Fibroblast of skin of right biceps (primary cell): ENCODE measurements around the gene ASAP3.
"Not testable (repeated sequence)": the region's sequence is repeated elsewhere in the genome, so short reads cannot be mapped to it uniquely, and the experiment has no call there.

Source experiments
- DNase-seq: peaks from one replicate; pipeline ENCODE4 v3.0.0-alpha.2; 2013

ASAP3 gene

DNA sequence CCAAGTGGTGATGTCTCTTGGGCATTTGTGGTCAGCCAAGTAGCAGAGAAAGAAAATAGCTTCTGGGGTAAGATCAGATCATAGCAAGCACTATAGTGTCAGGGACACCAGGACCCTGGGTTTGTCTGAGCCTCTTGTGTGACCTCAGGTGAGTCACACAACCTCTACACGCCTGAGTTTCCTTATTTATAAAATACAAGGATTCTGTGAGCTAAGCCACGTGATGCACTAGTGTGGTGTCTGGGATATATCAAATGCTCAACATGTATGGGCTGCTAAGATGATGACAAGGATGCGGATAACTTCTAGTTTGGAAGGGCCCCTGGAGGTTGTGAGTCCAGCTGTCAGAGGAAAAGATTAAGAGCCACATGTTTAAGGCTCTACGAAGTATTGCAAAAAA, 89.8 kb downstream of the ASAP3 start:
- DNase-seq, result peak; percentile 88

DNA sequence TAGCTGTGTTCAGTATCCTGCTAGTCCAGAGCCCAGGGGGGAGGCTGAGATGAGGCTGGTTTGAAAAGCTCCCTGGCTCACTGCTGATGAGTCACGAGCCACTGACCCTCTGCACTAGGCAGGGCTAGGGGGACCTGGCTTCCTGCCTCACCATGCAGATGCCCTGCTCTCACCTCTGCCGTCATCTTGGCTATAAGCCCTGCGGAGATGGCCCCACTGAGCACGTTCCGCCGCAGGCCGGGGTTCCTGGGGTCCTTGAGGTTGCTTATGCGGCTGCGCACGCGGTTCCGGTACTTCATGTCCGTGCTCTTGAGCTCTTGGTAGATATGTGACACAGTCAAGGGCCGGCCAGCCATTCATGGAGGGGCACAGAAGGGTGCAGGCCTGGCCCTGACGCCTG, 90.3 kb downstream of the ASAP3 start:
- peak; percentile 76 for DNase-seq

DNA sequence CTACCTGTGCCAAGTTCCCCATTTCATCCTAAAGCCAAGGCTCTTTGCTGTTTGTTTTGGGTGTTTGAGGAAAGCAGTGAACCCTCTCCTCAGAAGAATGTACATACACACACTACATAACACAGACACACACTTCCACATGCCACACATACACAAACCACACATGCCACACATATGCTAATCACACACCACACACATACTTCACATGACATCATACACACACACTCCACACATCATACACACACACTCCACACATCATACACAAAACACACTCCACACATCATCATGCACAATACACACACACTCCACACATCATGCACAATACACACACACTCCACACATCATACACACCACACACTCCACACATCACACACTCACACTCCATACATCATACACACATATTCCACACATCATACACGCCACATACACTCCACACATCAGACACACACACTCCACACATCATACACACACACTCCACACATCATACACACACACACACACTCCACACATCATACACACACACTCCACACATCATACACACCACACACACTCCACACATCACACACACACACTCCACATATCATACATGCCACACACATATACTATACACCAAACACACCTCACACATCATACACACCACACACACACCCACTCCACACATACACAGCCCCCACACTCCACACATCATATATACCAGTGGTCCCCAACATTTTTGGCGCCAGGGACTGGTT, 91.7 kb downstream of the ASAP3 start:
- no peak for DNase-seq

DNA sequence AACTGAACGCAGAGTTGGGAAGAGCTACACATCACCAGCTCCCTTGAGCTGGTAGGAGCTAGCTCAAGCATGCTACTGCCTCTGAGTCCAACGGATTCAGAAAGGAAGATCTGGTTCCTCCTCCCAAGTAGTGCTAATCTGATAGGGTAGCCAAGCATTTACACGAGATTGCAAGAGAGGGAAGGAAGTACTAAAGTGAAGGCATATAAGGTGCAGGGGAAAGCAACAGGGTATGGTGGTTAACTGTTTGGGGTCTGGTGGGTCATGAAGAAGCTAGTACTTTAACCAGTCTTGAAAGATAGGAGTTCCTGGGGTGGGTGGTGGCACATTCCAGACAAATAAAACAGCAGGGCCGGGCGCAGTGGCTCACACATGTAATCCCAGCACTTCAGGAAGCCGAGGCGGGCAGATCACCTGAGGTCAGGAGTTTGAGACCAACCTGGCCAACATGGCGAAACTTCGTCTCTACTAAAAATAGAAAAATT, 94.1 kb downstream of the ASAP3 start:
- no peak for DNase-seq

DNA sequence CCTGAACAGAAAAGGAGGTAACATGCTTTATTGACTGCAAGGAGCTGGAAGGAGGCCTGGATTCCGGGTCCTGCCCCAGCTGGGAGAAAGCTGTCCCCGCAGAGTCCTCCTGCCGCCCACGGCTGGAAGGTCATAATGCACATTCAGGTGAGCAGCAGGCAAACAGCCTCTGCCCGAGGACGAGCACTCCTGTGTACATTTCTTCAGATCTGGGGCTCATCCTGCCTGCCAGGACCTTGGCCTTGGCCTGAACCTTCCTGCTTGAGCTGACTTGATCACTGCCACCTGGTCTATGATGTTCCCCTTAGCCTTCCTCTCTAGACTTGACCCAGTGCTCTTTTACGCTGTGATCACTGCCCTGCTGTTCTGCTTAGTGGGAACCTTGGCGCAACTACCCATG, 96.5 kb downstream of the ASAP3 start:
- no peak for DNase-seq

DNA sequence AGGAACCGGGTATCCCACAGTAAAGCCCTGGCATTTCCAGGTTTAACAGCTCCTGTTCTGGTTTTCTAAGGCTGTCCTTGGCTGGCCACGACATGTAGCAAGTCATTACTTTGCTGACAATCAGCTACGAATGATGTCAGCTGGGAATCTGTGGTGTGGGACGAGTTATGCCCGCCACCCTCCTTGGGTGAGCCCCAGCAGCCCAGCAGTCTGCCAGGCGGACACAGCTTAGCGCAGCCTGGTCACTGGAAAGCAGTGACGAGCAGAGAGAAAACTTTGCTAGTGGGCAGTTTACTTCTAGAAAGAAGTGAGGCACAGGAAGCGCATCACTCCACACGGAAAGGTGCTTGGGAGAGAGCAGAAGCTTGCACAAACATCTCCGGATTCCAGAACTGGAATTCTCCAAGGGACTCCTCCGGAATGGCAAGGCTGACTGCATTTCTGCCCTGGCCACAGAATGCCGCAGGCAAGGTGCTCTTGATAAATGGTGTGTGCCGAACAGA, 98.8 kb downstream of the ASAP3 start:
- DNase-seq, result no peak

DNA sequence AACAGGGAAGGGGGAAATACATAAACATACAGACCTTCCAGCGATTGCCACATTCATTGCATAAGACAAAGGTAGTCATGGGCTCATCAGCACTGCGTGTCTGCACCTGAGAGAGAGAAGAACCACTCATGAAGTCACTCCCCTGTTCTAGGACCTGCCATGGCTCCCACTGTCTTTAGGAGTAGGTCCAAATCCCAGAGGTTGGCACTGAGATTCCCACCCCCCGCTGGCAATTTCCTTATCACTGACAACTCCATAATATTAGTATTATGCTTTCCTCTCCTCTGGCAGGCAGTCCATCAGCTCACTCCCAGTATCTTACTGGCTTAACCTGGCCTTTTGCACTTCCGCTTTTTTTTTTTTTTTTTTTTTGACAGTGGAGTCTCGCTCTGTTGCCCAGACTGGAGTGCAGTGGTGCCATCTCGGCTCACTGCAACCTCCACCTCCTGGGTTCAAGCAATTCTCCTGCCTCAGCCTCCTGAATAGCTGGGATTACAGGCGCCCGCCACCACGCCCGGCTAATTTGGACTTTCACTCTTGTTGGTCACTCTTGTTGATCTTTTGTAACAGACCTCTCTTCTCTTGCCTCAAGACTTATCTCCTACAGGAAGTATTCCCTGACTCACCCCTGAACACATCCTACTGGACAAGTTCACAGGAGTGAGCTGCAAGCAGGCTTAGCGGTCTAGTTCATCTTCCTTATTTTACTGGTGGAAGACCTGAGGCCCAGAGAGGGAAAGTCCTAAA, 99.5 kb downstream of the ASAP3 start:
- DNase-seq, result peak; percentile 47

DNA sequence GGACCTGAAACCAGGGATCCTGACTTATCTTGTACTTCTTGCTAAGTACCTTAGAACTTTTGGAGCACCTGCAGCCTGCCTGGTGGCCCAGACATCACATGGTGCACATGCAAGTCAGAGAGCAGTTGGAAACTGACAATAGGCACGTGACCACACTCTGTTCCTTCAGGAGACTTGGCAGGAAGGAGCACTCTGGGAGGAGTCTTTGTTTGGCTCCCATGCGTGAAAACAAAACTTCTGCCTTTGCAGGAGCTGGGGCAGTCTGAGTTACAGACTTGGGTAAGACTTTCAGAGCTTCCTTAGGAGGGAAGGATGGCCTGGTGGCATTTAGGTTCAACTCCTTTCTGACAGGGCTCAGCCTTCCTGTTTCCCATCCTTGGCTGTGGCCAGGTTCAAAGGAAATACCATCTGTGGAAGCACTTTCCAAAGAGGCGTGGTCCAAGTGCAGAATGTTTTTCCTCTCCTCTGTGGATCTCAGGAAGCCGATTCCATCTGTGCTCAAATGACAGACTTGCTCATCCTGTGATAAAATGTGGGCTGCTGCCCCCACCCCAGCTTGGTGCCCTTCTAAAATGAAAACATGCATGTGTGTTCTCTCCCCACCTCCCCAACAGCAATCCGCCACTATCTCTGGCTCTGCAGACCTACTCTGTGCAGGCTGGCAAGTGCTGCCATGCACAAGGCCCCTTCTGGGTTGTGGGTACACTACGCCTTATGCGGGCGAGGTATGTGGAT, 100.2 kb downstream of the ASAP3 start:
- no peak for DNase-seq

DNA sequence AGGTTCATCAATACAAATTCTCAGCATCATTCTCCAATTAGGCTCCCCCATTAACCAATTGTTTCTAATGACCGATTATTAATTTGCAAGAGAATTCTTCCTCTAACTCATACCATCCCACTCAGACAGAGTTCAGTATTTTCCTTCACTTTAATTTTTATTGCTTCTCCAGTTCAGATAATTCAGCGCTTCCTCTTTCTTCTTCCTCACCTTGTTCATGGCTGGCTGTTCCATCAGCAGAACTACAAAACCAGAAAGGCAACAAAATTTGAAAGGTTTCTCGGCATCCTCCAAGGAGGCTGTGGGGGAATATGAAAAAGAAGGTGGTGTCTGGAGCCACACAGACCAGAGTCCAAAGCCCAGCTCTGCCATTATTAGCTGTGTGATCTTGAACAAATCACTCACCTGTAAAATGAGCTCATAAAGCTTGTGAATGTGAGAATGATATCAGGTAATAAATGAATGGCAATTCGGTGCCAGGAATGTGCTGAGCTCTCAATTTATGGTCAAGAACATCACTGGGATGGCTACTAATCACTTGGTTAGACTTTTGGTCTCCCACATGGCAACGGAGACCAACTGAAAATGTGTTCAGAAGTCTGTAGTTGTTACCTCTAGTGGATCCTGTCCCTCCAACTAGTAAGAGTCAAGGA, 102.6 kb downstream of the ASAP3 start:
- no peak for DNase-seq

DNA sequence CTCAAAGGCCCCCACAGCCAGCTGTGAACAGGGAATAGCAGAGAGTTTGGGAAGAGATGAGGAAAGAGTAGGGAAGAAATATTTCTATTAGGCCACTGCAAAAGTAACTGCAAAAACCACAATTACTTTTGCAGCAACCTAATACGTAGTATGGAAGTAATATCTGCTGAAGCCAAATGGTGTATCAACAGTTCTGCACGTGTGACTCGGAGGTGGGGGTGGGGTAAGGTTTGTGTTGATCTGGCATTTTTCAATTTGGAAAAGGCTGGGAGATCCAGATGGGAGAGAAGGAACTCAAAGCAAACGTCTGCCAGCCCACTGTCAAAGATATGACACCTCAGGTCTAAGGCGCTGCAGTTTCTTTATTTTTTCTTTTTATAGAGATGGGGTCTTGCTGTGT, 103.3 kb downstream of the ASAP3 start:
- no peak for DNase-seq

DNA sequence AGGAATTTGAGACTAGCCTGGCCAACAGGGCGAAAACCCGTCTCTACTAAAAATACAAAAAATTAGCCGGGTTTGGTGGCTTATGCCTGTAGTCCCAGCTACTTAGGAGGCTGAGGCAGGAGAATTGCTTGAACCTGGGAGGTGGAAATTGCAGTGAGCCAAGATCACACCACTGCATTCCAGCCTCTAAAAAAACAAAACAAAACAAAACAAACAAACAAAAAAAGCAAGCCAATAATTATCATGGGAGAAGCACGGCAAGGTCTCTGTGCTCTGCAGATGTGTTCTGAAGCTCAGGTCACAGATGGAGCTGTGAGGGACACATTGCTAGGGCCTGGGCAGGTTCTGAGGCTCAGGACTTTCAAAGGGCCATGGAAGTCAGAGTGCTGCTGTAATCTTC, 103.7 kb downstream of the ASAP3 start:
- DNase-seq, result not testable (repeated sequence)
